Renal cortical epithelial cell (primary cell): ENCODE measurements around the gene CD8B. TPM values are rescaled to one million over a fixed set of nuclear protein-coding genes. Genes with fewer than 3 reads are reported as not detected.
A peak's percentile ranks its signal among the peaks of the same experiment; 100 is the strongest.
"Not testable (repeated sequence)": the region's sequence is repeated elsewhere in the genome, so short reads cannot be mapped to it uniquely, and the experiment has no call there.

Experiments
- DNase-seq: peaks from one replicate; pipeline ENCODE4 v3.0.0-alpha.2; 2011; ENCODE audit warnings: low read depth
- total RNA-seq: library from RNA; depleted of rRNA; stranded (reverse); fragments of >200 nt; gene quantifications from 2 replicates; pipeline ENCODE4 v1.2.3, GENCODE V29; 2014

CD8B gene
- total RNA-seq = not detected in 2 replicates

DNA sequence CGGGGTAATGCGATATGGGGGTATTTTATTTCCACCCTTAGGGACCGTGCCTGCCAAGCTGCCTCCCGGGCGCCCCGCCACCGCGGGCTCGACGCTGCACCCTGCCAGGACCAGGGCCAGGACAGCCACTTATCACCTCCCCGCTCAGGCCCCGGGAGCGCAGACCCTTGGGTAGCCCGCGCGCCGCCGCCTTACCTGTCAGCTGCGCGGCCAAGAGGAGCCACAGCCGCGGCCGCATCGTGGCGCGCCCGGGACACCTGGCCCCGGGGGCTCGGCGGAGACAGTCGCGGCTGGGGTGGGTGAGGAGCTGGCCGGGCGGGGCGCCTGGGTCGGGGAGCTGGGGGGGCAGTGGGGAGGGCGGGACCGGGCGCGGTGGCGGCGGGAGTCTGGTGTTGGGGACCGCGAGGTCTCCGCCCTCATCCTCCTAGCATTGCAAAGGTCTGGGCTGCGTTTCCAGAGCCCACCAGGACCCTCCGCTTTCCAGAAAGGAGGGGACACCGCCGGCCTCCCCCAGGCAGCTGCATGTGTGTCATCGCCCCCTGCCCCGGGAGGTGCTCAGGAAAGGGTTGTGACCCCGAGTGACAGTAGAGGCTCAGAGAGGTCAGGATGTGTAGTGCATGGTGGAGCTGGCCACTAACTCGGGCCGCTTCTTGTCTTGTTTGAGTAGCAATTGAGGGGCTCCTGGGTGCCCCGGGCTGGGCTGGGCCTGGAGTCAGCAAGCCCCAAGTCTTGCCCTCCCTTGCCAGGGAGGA lies at the start of gene CD8B:
TSS of gene CD8B (minus strand) at position 259 of the 752 bp plus-strand sequence. CDS start at position 238, 21 bp downstream.
- DNase-seq = not testable (repeated sequence)

DNA sequence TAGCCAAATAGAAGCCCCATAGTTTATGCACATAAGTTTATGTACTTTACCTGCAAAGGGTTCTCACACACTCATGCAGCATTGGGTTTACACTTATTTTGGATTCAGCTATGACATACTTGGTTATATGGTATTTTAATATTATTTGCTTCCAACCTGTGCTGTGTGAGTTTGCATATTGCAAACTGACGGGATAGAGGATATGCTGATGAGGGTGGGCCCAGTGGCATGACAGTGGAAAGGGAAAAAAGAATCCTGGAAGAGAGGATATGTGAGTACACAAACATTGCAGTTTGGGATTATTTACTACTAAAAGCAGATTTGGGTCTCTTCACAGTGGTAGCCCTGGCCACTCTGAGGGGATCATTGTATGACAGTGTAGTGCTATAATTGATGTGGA lies 44.2 kb upstream of the CD8B start:
- DNase-seq = not testable (repeated sequence)

DNA sequence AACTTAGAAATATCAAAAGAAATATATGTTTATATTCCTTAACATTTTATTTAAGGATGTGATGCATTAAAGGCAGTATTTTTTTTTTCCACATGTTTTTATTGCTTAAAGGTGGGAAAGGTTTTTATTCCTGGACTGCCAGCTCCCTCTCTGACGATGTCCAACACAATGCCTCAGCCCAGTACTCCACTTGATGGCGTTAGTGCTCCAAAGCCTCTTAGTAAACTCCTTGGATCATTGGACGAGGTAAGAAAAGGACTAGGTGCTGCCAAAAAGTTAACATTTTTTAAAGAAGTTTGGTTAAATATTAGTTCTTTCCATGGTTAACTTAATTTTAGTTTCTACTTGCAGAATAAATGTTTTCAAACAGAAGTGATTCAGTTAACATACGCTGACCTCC lies 39.0 kb upstream of the CD8B start:
- peak; percentile 10 for DNase-seq

DNA sequence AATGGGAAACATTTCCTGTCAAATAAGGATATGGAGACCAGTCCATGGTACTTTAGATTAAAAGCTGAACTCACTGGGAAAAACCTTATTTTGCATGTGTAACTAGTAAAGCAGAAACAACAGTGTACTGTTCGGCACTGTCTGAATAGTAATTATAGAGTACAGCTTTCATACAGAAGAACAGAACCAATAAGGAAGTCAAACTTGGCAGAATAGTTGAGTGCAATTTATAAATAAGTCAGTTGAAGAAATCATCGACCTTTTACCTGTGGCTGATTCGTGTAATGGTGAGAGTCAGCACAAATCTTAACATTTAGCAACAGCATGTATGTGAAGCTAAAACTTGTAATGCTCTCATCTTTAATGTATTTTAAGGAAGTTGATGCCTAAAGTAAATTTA lies 24.3 kb upstream of the CD8B start:
- not testable (repeated sequence) for DNase-seq

DNA sequence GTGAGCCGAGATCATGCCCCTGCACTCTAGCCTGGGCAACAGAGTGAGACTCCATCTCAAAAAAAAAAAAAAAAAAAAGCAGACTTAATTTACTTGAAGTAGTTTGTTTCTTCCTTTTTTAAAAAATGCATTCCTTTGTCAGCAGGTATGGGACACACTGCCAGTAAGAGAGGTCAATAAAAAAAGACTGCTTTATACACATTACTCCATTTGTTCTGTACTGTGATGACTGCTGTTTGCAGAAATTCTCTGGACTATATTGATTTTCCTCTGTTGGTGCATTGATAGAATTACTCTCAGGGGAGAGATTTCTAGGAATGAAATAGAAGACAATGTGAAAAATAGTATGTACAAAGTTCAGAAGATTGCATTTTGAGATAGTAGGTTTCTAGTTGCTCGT lies 21.2 kb upstream of the CD8B start:
- DNase-seq = not testable (repeated sequence)

DNA sequence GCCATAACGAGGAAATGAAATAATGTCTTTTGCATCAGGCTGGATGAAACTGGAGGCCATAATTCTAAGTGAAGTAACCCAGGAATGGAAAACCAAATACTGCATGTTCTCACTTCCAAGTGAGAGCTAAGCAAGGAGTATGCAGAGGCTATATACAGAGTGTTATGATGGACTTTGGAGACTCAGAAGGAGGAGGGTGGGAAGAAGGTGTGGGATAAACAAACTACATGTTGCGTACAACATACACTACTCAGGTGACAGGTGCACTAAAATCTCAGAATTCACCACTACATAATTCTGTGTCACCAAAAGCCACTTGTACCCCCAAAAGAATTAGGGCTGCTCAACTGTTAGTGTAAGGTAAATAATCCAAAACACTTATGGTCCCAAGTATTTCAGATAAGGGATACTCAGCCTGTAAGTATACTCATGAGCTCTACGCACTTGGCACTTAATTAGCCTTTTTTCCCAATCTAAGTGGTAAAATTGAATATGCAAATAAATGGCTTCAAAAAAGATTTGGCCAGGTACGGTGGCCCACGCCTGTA lies 20.5 kb upstream of the CD8B start:
- DNase-seq = not testable (repeated sequence)

DNA sequence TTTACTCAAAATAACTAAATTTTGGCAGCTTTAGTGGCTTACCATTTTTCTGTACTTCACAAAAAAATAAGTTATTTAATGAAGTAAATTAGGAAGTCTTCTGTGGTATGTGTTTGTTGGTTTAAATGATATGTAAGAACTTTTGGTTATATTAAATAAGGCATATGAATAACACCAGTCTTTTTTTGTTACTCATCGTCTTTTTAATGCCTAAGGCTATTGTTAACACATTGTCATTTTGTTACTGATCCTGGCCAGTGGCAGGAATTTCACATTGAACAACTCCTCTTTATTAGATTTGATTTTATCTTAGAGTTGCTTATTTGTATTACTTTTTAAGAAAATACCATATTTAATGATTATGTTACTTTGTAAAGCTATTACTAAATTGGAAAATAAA lies 17.3 kb upstream of the CD8B start:
- not testable (repeated sequence) for DNase-seq

DNA sequence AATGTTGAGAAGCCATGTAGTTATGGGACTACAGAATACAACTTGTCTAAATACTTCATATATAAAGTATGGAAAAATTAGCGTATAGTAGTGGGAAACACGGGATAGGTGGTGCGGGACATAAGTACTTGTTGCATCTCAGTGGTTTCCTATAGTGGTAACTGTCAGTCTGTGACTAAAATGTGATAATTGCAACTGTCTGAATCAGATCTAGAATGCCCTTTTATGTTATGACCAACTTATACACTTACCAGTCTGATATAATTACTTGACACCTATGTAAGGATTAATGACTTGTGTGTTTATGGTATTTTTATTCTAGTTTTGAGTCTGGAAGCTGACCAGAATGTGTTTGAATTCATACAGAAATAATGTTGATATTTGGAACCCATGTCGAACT lies 9.3 kb upstream of the CD8B start:
- DNase-seq = not testable (repeated sequence)

DNA sequence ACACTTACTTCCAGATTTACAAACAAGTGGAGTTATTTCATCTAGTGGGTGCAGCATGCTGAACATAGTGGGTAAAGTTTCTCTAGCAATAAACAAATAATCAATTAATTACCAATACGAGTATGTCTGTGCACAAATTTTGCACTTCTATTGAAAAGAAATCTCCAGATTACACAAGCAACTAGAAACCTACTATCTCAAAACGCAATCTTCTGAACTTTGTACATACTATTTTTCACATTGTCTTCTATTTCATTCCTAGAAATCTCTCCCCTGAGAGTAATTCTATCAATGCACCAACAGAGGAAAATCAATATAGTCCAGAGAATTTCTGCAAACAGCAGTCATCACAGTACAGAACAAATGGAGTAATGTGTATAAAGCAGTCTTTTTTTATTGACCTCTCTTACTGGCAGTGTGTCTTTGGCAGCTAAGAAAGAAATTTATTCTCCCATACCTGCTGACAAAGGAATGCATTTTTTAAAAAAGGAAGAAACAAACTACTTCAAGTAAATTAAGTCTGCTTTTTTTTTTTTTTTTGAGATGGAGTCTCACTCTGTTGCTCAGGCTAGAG lies 7.3 kb upstream of the CD8B start:
- DNase-seq = not testable (repeated sequence)

DNA sequence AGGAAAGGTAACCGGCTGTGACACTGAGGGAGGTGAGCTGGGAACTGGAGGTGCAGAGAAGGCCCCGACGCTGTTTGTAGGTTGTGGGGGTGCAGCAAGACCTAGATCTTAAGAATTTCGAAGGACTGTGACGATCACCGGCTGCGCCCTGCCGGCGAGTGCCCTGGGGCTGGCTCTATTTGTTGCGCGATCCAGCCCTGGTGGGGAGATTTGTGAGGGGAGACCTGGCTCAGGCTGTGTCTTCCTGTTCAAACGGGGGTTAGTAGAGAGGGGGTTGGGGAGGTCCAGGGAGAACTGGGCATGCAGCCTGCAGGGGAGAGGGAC lies 656 bp upstream of the CD8B start:
- not testable (repeated sequence) for DNase-seq

DNA sequence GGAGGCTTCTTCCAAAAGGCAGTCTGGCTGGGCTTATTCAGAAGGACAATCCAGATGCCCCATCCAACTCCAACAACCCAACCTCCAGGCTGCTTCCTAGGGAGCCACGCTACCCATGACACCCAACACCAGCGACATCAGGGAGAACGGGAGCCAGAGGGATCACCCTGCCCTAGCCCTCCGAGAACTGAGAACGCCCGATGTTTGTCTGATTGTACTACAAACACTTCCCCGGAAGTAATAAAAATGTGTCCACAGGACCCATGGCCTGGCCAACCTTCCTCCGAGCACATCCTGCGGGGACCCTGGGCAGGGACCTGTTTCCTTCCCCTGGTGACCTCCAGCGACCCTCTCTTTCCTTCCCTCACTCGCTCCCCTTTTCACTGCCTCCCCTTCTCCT lies 511 bp downstream of the CD8B start:
- not testable (repeated sequence) for DNase-seq

DNA sequence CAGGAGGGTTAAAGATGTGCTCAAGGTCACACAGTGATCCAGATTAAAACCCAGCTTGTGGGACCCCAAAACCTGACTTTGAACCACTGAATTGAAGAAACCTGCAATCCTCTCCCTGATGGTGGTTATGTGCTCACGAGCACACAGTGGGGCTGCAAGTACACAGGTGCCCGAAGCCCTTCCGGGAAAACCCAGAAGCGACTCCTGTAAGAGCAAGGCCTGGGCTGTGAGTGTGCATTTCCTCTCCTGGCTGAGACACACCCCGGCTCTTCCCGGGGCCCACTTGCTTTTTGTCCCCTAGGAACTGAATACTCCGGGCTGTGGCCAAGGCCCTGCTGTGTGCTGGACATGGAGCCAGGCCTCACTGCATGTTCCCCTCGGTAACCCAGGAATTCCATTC lies 1.1 kb downstream of the CD8B start:
- not testable (repeated sequence) for DNase-seq

DNA sequence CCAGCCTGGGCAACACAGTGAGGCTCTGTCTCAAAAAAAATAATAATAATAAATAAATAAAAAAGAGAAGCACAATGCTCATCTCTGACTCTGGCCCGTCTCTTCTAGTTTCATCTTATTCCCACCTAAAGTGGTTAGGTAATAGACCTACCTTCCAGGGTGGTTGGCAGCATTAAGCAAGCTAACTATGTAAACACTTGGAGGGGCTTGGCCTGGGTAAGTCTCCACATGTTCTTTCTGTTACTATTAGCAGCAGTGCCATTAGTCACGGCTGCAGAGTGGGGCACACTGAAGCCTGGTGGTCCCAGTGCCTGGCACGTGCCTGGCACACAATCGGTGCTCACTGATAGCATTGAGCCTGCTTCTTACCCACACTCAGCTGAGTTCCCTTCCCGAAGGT lies 4.0 kb downstream of the CD8B start:
- DNase-seq = not testable (repeated sequence)

DNA sequence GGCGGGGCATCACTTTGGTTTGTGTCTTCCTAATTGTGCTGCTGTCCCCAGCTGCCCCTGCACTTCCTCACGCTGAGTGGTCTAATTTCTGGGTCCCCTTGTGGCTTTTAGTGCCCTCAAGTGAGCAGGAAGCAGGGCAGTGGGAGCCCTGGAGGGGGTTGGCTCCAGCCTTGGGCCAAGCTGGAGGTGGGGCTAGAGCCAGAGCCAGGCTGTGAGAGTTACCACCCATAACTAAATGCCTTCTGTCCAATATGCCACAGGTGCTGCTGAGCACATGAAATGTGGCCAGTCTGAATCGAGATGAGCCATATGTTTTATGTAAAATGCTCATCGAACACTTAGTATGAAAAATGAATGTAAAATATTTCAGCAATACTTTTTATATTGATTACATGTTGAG lies 5.2 kb downstream of the CD8B start:
- DNase-seq = not testable (repeated sequence)

DNA sequence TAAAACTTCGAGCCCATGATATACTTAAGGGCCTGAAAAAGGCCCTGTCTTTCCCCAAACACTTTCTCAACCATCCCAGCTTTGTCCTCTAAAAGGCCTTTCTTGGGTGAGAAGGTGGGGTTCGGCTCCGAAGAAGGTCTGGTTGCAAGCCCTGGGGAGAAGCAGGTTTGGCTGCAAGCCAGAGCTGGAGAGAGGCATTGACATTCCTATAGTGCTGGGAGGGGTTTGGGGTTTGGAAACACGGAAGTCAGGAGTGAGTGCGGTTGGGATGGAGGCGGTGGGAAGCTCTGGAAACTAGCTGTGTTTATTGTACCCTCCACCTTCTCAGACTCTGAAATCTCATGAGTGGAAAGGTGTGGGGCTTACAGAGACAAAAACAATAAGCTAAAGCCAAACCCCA lies 5.7 kb downstream of the CD8B start:
- not testable (repeated sequence) for DNase-seq

DNA sequence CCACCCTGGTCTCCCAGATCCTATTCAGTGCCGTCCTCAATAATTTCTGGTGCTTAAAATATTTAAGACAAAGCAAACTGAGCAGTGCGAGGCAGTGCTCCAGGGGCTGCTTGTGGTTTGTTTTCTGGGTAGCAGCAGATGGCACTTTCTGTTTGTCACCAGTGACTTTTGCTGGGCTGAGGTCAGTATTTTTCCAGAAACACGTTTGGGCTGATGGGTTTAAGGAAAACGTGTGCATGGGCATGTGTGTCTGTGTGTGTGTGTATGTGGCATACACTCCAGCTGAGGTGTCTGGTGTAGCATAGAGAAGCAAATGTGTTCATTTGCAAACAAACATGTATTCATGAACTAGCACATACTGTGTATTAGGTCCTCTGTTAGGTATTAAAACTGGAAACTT lies 10.1 kb downstream of the CD8B start:
- DNase-seq = not testable (repeated sequence)

DNA sequence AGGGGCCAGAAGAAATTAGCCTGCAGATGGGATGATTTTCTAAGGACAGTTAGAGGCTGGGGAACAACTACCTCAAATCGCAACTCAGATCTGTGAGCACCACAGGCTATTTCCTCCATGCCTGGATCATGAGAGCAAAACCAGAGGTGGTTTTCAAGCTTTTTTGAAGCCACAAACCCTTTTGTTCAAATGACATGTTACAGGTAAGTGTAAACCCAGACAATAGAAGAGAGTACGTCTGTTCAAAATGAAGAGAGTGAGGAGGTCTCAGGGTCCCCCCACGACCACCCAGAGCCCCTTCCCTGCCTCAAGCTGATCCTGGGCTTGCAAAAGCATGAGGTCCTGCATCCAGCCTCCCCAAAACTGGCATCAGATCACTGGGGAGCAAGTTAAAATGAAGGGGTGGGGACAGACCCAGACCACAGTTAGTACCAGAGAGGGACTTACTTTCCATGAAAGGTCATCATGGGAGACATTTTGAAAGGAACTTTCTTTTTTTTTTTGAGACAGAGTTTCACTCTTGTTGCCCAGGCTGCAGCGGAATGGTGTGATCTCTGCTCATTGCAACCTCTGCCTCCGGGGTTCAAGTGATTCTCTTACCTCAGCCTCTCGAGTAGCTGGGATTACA lies 19.0 kb downstream of the CD8B start:
- not testable (repeated sequence) for DNase-seq

DNA sequence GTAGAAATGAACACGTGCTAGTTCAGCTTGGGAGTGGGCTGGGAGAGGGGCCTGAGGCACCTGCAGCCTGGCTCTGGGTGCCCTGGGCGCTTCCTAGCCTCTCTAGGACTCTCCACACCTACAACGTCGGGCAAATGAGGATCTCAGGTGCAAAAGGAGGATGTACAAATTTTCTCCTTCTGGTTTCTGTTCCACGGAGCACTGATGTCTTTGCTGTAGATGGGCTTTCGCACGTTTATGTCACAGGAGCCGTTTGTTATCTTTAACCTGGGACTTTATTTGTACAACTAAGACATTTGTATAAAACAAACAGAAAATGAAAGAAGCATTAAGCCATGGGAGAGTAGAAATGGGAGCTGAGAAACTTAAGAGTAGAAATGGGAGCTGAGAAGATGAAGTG lies 20.4 kb downstream of the CD8B start:
- DNase-seq = not testable (repeated sequence)

DNA sequence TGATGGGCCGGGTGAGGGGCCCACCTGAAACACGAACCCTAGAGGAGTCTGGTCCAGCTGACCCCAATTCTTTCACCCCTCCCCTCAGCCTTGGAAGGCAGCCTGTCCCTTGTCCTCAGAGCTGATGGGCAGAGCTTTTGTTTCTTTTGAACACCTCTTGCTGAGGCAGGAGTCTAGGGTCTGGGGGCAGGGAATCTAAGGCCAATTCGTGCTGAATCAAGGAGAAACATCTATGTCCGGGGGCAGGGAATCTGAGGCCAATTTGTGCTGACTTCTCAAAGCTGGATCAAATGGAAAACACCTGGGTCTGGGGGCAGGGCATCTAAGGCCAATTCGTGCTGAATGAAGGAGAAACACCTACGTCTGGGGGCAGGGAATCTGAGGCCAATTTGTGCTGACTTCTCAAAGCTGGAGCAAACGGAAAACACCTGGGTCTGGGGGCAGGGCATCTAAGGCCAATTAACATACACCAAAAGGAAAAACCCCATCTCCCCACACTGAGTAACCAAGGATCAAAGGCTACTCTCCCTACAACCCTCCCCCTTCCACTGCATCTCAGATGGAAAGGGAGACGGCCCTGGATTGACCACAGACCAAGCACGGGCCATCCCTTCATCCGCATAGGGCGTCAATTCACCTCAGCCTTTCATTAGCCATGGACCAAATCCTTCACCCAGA lies 21.7 kb downstream of the CD8B start:
- DNase-seq = not testable (repeated sequence)

DNA sequence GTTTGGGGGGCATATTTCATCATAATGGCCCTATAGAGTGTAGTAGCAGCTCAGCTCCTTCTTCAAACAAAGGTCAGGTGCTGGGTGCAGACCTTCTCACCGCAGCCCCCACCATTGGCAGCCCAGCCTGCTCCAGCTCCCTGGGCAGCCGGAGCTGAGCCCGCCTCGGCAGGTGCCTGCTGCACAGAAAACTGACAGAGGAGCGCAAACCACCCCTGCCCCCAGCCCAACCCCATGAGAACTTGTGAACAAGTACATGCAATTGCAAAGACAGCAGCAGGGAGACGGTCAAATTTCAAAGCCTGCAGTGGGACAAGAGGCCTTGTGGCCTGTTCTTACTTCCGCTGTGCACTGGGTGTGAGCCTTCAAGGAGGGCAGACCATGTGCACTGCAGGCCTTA lies 22.2 kb downstream of the CD8B start:
- not testable (repeated sequence) for DNase-seq

DNA sequence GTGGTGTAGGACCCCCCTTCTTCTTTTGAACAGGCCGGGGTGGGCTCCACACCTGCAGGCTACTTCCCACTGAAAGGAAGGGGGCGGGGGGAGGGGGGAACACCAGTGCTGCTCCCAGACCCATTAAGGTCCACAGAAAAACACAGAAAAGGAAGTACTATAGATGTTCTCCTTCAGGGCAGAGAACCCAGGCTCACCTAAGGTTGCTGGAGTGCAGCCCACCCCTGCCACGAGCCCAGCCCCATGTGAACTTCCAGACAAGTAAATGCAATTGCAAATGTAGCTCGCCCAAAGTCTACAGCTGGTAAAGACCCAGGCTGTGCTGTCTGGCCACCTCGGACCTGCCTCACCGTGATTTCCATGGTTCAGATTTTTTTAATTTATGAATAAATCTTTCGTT lies 24.0 kb downstream of the CD8B start:
- not testable (repeated sequence) for DNase-seq
